Fibroblast of lung (primary cell): ENCODE results near the gene PCSK1N. TPM values are rescaled to one million over a fixed set of nuclear protein-coding genes. Genes with fewer than 3 reads are reported as not detected.
"Not testable (repeated sequence)": the region's sequence is repeated elsewhere in the genome, so short reads cannot be mapped to it uniquely, and the experiment has no call there.

Source experiments
- DNase-seq, 2 donors: peaks; one replicate each; pipeline versions ENCODE4 v3.0.0 to v3.0.0-alpha.2; 2010; ENCODE audit warnings: low read depth in 2 of 2
- H2AFZ ChIP-seq: 2 replicates; pipeline ENCODE4 v1.5.1; 2012; ENCODE audit warnings: low read length, control low read depth, inconsistent platforms
- H3K27ac ChIP-seq: 2 replicates; pipeline ENCODE4 v1.5.1; 2011; ENCODE audit warnings: low read length, control low read depth; ENCODE audit not compliant: insufficient read depth
- H3K27me3 ChIP-seq: 2 replicates; pipeline ENCODE4 v1.5.1; 2011; ENCODE audit warnings: mild to moderate bottlenecking, low read length; ENCODE audit not compliant: control insufficient read depth, insufficient read depth
- H3K36me3 ChIP-seq: 2 replicates; pipeline ENCODE4 v1.5.1; 2011; ENCODE audit warnings: low read length; ENCODE audit not compliant: control insufficient read depth, insufficient read depth
- H3K4me1 ChIP-seq: 2 replicates; pipeline ENCODE4 v1.5.1; 2011; ENCODE audit warnings: low read length; ENCODE audit not compliant: control insufficient read depth, insufficient read depth; ENCODE audit errors: extremely low read depth
- H3K4me2 ChIP-seq: 2 replicates; pipeline ENCODE4 v1.5.1; 2011; ENCODE audit warnings: low read length, control low read depth; ENCODE audit not compliant: insufficient read depth; ENCODE audit errors: extremely low read depth
- H3K4me3 ChIP-seq, 4 experiments: fragments of 200-600 bp in 1 of 4; sonication (generic) in 1 of 4; replicated peaks in 1 of 4; 2 replicates each; pipeline ENCODE4 v1.5.1; 2011 to 2016; ENCODE audit warnings: low read length in 4 of 4, low read depth in 3 of 4, mild to moderate bottlenecking in 3 of 4, control low read depth in 2 of 4, inconsistent platforms in 1 of 4, mixed read lengths in 1 of 4; ENCODE audit not compliant: insufficient read depth in 1 of 4; ENCODE audit errors: control extremely low read depth in 1 of 4
- H3K79me2 ChIP-seq: 2 replicates; pipeline ENCODE4 v1.5.1; 2012; ENCODE audit warnings: mild to moderate bottlenecking, low read length, inconsistent platforms; ENCODE audit not compliant: control insufficient read depth, insufficient read depth
- H3K9ac ChIP-seq: 2 replicates; pipeline ENCODE4 v1.5.1; 2011; ENCODE audit warnings: mild to moderate bottlenecking, low read length, control low read depth; ENCODE audit not compliant: insufficient read depth
- H3K9me3 ChIP-seq: 2 replicates; pipeline ENCODE4 v1.5.1; 2012; ENCODE audit warnings: low read depth, low read length; ENCODE audit not compliant: control insufficient read depth, insufficient read depth
- H4K20me1 ChIP-seq: 2 replicates; pipeline ENCODE4 v1.5.1; 2011; ENCODE audit warnings: low read length; ENCODE audit not compliant: control insufficient read depth, insufficient read depth; ENCODE audit errors: extremely low read depth
- EZH2 ChIP-seq: IDR thresholded peaks from 2 replicates; pipeline ENCODE4 v1.5.1; 2012; ENCODE audit warnings: low read length, control low read depth, mild to moderate bottlenecking; ENCODE audit errors: missing control alignments
- polyA plus RNA-seq, 2 donors: library from polyadenylated mRNA; depleted of rRNA in 1 of 2; stranded (reverse) in 1 of 2; unstranded in 1 of 2; fragments of >200 nt; gene quantifications; 2 replicates each; pipeline ENCODE4 v1.2.1, GENCODE V29; 2011 to 2012; ENCODE audit warnings: missing spikeins in 1 of 2
- total RNA-seq: library from RNA; depleted of rRNA; stranded (reverse); fragments of >200 nt; gene quantifications from 2 replicates; pipeline ENCODE4 v1.2.1, GENCODE V29; 2014
- TF ChIP-seq, protein P1 (sequence below), 2 donors: IDR thresholded peaks in 1 of 2; conservative IDR thresholded peaks in 1 of 2; 1 replicate in 1 of 2; 2 replicates in 1 of 2; pipeline ENCODE4 v1.5.1; 2011 to 2012; ENCODE audit warnings: low read length in 2 of 2, control low read depth in 1 of 2, inconsistent platforms in 1 of 2, low read depth in 1 of 2, mild to moderate bottlenecking in 1 of 2

Gene PCSK1N
- total and polyA plus RNA-seq, 2 donors (not counting 1 experiment from before 2014, with no cell fraction given), result 0.08 to 0.17 TPM

DNA sequence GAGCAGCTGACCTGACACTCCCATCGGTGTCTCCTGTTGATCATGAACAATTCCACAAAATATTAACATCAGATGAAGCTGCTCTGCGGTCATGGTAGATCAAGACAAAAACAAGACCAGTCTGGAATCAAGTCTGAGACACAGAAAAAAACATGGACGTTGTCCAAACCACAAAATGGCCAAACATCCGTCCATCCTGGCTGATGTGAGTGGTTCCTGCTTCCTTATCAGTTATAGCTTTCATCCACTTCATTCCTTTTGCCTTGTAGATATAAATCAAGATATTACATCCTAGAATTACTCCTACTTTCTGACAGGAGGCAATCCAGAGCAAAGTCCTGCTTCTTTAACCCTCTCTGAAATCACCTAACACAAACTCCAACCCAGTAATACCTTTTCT, 28.8 kb upstream of the PCSK1N start:
- Histone ChIP-seq H3K27ac (no peak overlapping the region), H3K9me3 (no peaks in the 10 kb centered on the region), H3K9ac (no peak overlapping the region), H3K36me3 (no peaks in the 10 kb centered on the region), H3K79me2 (no peaks in the 10 kb centered on the region), H3K27me3 (no peaks in the 10 kb centered on the region), H4K20me1 (no peaks in the 10 kb centered on the region), H3K4me1 (no peaks in the 10 kb centered on the region), H3K4me2 (no peak overlapping the region), H2AFZ (no peak overlapping the region), H3K4me3 (no peak overlapping the region)
- TF ChIP-seq EZH2, result no peak
- TF ChIP-seq, protein P1, sequence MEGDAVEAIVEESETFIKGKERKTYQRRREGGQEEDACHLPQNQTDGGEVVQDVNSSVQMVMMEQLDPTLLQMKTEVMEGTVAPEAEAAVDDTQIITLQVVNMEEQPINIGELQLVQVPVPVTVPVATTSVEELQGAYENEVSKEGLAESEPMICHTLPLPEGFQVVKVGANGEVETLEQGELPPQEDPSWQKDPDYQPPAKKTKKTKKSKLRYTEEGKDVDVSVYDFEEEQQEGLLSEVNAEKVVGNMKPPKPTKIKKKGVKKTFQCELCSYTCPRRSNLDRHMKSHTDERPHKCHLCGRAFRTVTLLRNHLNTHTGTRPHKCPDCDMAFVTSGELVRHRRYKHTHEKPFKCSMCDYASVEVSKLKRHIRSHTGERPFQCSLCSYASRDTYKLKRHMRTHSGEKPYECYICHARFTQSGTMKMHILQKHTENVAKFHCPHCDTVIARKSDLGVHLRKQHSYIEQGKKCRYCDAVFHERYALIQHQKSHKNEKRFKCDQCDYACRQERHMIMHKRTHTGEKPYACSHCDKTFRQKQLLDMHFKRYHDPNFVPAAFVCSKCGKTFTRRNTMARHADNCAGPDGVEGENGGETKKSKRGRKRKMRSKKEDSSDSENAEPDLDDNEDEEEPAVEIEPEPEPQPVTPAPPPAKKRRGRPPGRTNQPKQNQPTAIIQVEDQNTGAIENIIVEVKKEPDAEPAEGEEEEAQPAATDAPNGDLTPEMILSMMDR (conservative IDR thresholded peaks at IDR 0.05 in 1 of 2, IDR thresholded peaks at IDR 0.05 in 1 of 2; ENCODE audit: low read depth in 1 of 2, low read length in 2 of 2), result no peak
- DNase-seq, result peak; percentile 39 to 78

DNA sequence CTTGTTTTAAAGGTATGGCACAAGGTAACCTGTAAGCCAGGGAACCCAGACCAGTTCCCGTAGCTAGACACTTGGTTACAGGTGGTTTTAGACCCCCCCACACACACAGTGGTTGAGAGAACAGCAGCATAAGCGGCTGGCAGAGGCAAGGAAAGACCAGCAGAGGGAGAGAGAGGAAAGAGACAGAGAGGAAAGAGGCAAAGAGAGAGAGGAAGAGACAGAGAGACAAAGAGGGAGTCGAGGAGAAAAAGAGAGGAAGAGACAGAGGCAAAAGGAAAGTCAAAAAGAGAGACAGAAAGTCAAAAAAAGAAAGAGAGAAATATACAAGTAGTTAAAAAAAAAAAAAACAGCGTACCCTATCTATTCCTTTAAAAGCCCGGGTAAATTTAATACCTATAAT, 19.5 kb upstream of the PCSK1N start:
- Histone ChIP-seq H3K4me2 (no peak overlapping the region), H3K27me3 (no peaks in the 10 kb centered on the region), H3K36me3 (no peaks in the 10 kb centered on the region), H3K9ac (no peak overlapping the region), H3K9me3 (no peaks in the 10 kb centered on the region), H4K20me1 (no peaks in the 10 kb centered on the region), H3K4me1 (no peaks in the 10 kb centered on the region), H2AFZ (no peak overlapping the region), H3K4me3 (no peak overlapping the region), H3K27ac (no peak overlapping the region), H3K79me2 (no peaks in the 10 kb centered on the region)
- no peak for TF ChIP-seq EZH2
- TF ChIP-seq, protein P1 (conservative IDR thresholded peaks at IDR 0.05 in 1 of 2, IDR thresholded peaks at IDR 0.05 in 1 of 2; ENCODE audit: low read depth in 1 of 2, low read length in 2 of 2), result peak; percentile 20 to 22
- DNase-seq, result peak in 1 of 2 donors; percentile 1

DNA sequence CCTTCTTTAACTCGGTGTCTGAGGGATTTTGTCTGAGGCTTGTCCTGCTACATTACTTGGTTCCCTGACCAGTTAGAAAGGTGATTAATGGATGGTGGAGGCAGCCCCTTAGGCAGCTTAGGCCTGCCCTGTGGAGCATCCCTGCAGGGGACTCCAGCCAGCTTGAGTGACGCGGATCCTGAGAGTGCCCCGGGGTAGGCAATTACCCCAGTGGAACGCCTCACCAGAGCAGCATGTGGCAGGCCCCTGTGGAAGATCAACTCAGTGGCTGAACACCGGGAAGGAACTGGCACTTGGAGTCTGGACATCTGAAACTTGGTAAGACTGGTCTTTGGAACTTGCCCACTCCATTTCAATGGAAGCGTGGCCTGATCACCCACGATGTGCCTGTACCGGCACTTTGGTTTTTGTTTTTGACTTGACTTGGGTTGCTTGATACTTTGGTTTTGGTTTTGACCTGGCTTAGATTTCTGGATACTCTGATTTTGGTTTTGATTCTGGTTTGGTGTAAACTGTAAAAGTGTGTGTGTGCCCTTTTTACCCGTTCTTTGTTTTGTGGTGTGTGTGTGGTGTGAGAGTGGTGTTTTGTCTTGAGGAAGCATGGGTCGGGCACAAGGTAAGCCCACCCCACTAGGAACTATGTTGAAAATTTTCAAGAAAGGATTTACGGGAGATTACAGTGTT, 18.9 kb upstream of the PCSK1N start:
- not testable (repeated sequence) for H3K4me1 ChIP-seq, H3K4me3 ChIP-seq, H3K36me3 ChIP-seq, H3K9ac ChIP-seq, H3K27me3 ChIP-seq, H3K27ac ChIP-seq, DNase-seq, H3K4me2 ChIP-seq, H3K9me3 ChIP-seq, H4K20me1 ChIP-seq, H3K79me2 ChIP-seq, H2AFZ ChIP-seq

DNA sequence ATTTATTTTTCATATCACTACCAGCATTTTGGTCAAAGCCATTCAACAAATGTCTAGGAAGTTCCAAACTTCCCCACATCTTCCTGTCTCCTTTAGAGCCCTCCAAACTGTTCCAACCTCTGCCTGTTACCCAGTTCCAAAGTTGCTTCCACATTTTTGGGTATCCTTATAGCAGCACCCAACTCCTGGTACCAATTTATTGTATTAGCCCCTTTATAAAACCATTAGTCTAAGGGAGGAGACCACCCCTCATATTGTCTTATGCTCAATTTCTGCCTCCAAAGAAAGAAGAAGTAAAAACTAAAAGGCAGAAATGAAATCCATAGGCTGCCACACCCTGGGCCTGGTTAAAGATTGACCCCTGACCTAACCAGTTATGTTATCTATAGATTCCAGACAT, 18.1 kb upstream of the PCSK1N start:
- H3K4me1 ChIP-seq, H3K9me3 ChIP-seq, H3K4me3 ChIP-seq, H3K36me3 ChIP-seq, H3K79me2 ChIP-seq, DNase-seq, H3K27ac ChIP-seq, H3K9ac ChIP-seq, H4K20me1 ChIP-seq, H3K27me3 ChIP-seq, H2AFZ ChIP-seq, H3K4me2 ChIP-seq: not testable (repeated sequence)
